ENCODE data around the gene TTC19.

GRCh38 chr17:15981646-15982580 is 17.7 kb upstream of the TTC19 start:
- TF ChIP-seq CTCF (IDR thresholded peaks at IDR 0.05) (no peak), ZFX (IDR thresholded peaks at IDR 0.05; ENCODE audit: borderline replicate concordance) (no peak)
